ENCODE data around the gene TLCD3B.
"Not testable (repeated sequence)": the region's sequence is repeated elsewhere in the genome, so short reads cannot be mapped to it uniquely, and the experiment has no call there.

TLCD3B gene

GRCh38 chr16:30060836-30061554 lies 29.9 kb upstream of the TLCD3B start:
- DNase-seq (ENCODE audit: low read depth in 3 of 3, low spot score in 1 of 3) = no peak

DNA sequence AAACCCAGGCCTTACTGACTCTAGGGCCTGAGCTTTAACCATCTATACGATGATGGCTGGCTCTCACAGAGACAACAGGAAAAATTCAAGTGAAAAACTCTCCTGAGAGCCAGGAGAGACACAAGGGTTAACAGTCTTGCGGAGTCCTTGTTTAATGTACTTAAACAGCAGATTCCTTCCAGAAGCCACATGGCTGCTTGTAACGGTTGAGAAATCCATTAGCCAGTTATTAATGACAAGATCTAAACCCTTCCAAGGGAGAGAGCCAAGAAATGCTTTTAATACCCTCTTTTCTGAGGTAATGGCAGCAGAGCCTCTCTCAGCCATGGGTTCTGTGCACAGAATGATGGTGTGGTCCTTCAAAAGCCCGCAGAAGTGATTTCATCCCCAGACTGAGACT lies 29.3 kb upstream of the TLCD3B start:
- DNase-seq (ENCODE audit: low read depth in 3 of 3, low spot score in 1 of 3) = no peak

DNA sequence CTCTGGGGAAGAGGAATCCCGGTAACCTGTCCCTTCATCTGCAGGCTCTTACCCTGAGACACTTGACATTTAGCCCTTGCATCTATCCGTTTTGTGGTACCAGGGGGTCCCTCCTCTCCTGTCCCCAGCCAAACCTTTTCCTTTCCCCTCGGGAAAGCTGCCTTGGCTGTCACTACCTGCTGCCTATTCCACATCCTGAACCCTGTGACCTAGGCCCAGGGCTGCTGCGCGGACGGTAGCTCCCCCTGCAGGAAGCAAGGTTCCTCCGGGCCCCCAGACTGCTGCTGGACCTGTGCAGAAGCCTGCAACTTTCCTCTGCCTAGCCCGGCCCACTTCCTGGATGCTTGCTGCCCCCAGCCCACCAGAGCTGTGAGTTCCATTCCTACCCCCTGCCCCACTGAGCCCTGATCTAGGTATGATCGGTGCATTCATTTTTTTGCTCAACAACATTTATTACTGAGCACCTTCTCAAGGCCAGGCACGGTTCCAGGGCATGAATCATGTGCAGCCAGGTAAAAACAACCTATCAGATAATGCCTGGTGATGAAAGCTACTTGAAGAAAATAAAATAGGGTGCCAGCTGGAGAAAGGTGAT lies 24.0 kb upstream of the TLCD3B start:
- peak in 1 of 3 donors; percentile 24 for DNase-seq (ENCODE audit: low read depth in 3 of 3, low spot score in 1 of 3)

DNA sequence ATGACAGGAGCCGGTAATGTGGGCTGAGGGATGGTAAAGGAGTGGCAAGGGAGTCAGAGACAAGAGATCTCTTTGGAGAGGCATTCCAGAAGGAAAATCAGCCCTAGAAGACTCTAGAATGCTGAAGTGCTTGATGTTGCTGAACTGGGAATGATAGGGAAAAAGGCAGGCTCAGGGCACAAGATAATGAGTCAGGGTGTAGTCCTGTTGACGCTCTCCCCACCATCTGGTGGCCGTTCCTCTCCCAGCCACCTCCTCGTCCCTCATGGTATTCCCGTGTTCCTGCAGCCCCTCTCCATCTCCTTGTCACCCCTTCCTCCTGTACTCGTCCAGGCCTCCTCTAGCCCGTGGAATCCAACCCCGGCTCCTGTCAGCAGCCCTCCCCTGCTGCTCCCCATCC lies 23.4 kb upstream of the TLCD3B start:
- no peak for DNase-seq (ENCODE audit: low read depth in 3 of 3, low spot score in 1 of 3)

DNA sequence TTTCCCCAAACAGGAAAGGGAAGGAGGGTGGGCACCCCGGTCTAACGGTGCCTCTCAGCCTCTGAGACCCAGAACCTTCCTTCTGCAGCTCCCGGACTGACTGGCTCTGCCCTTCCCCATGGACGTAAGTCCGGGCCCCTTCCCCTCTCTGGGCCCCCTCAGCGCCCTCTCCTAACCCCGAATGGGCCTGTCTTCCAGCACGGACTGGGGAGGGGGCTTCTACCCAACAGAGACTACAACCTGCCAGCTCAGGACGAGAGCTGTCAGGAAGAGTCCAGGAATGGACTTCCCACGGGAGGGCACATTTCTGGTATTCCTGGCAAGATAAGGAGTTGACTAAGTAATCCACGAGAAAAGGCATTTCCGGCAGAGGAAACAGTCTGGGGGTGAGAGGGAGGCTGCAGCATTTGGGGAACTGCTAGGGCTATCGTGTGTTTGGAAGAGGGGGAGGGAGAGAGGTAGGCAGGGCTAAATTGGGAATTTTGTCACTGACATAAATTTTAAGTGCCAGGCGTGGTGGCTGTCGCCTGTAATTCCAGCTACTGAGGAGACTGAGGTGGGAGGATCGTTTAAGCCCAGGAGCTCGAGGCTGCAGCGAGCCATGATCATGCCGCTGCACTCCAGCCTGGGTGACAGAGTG lies 22.4 kb upstream of the TLCD3B start:
- DNase-seq (ENCODE audit: low read depth in 3 of 3, low spot score in 1 of 3) = no peak

DNA sequence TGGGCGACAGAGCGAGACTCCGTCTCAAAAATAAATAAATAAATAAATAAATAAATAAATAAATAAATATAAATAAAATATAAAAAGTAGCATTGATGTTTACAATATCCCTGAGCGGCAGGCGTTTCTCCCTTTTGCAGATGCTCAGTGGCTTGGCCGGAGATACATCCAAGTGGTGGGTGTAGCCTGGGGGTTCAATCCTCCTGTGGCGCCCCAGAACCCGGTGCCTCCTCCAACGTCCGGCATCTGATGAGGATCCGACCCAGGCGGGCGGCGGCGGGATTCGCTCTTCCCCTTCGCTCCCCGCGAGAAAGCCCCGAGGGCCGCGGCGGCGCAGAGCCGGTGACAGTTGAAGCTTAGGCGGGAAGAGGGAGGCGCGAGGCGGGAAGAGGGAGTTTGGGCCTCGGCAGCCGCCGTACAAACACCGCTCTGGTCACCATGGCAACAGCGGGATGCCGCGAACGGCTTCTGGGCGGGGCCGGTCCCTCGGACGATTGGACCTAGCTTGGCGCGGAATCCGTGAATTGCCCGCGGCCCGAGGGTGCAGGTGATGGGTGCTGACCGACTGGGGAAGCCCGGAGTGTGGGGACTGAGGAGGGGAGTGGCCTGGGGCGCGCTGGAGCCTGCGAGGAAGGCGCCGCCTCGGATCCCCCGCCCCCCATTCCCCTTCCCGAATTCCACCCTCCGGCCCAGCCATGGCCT lies 21.8 kb upstream of the TLCD3B start:
- DNase-seq (ENCODE audit: low read depth in 3 of 3, low spot score in 1 of 3) = peak; percentile 73 to 84 (median 78)

- no peak for DNase-seq (ENCODE audit: low read depth in 3 of 3, low spot score in 1 of 3)
These were observed 20.4 kb upstream of the TLCD3B start for GRCh38 chr16:30051518-30051917.

GRCh38 chr16:30049871-30050270 lies 18.8 kb upstream of the TLCD3B start:
- DNase-seq (ENCODE audit: low read depth in 3 of 3, low spot score in 1 of 3) = no peak

GRCh38 chr16:30046588-30046987 lies 15.5 kb upstream of the TLCD3B start:
- no peak for DNase-seq (ENCODE audit: low read depth in 3 of 3, low spot score in 1 of 3)

GRCh38 chr16:30046178-30046577 lies 15.1 kb upstream of the TLCD3B start:
- DNase-seq (ENCODE audit: low read depth in 3 of 3, low spot score in 1 of 3) = no peak

DNA sequence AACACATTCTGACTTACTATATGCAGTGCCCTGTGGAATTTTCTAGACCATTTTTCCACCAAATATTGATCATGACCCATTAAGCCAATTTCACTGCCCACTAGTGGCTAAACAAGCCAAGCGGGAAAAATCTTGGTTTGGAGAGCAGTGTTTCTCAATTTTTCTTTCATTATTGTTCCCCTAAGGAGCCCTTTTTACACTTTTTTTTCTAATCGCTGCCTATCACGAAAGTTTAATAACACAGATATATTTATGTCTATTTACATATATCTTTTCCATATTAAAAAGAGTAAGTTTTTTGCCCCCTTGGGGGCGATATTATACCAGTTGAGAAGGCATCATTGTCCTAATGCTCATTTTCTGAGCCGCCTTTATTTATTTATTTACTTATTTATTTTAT lies 10.8 kb upstream of the TLCD3B start:
- DNase-seq (ENCODE audit: low read depth in 3 of 3, low spot score in 1 of 3) = no peak

- not testable (repeated sequence) for DNase-seq (ENCODE audit: low read depth in 3 of 3, low spot score in 1 of 3)
These were observed 9.6 kb upstream of the TLCD3B start for GRCh38 chr16:30040690-30041089.

DNA sequence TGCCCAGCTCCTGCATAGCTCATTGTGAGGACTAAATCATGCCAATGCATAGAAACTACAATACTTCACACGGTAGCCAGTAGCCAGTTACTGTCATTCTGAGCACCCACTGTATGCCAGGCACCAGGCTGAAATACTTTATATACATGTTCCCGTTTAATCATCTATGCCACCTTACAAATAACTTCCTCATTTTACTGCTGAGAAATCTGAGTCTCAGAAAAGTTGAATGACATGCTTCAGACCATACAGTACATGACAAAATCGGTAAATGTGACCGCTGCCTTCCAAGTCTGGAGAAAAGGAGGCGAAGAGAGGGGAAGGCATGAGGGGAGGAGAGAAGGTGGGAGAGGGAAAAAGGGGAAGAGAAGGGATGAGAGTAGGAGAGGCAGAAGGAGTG lies 9.2 kb upstream of the TLCD3B start:
- DNase-seq (ENCODE audit: low read depth in 3 of 3, low spot score in 1 of 3) = no peak

GRCh38 chr16:30033270-30033669 lies 2.2 kb upstream of the TLCD3B start:
- DNase-seq (ENCODE audit: low read depth in 3 of 3, low spot score in 1 of 3) = no peak

- DNase-seq (ENCODE audit: low read depth in 3 of 3, low spot score in 1 of 3) = peak; percentile 23 to 37 (median 27)
These were observed 1.2 kb upstream of the TLCD3B start for GRCh38 chr16:30032083-30032819.

DNA sequence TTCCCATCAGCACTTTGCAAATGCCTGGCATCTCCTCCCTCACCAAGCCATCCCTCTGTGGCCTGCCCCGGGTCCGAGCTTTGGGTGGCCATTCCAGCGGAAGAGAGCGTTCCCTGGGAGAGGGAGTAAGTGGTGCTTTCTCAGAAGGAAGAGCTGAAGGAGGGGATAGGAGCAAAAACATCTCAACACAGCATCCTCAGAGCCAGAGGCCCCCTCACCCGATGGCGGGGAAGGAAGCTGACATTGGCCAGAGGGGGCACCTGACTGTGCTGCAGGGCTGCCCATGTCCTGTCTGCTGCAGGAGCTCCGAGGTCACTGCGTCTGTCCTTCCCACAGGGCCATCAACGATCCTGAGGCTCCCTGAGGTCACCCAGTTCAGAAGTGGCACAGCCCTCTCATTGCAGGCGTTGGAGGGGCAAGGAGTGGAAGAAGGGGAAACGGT lies 427 bp upstream of the TLCD3B start:
- no peak for DNase-seq (ENCODE audit: low read depth in 3 of 3, low spot score in 1 of 3)

DNA sequence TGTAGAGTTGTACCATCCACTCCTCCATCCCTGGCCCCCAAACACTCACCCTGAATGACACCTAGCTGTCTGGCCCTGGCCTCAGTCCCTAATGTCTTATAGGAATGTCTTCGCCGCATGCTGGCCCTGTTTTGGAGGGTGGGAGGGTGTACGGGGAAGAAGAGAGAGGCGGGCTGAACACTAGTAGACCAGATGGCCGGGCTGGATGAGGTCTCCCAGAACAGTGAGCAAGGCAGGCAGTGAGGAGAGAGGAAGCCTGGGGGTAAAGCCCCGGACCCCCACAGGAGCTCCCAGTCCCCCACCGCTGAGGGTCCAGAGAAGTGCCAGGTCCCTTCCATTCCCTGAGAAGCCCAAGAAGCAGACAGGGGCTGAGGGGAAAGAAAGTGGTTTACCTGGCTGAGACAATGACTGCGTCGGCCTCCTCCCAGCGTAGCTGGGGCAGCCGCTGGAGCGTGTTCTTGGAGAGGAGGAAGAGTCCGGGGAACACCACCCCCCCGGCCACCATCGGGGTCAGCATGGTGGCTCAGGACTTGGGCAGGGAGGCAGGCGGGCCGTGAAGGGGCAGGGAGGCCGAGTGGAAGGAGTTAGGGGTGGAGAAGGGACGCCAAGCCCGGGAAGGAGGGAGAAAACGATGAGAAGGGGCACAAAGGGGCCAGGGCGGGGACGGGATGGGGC lies 923 bp downstream of the TLCD3B start:
- DNase-seq (ENCODE audit: low read depth in 3 of 3, low spot score in 1 of 3) = no peak

DNA sequence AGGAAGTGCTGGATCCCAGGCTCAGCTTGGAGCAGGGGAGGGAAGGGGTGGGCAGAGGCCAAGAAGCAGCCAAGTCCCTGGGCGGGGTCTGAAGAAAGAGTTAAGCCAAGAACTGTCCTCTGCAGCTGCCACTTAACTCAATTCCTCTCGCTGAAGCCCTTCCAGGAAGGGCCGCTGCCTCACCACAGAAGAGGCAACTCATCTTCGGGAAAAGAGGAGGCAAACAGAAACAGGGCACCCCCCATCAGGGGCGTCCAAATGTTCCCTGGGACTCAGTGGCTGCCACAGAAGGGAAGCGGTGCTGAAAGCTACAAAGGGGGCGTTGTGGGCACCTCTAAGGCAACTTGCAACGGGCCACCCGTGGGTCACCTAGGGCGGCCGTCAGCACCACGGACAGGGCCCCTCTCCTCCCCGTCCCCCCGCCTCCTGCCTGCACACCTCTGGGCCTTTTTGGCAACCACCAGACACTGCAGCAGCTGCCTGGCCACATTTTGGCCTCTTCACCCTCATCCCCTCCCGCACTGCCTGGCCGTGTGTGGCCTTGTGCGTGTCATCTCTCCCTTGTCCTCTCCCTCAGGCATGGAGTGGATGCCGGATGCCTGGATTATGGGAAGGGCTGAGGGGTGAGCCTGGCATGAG lies 2.5 kb downstream of the TLCD3B start:
- DNase-seq (ENCODE audit: low read depth in 3 of 3, low spot score in 1 of 3) = no peak

DNA sequence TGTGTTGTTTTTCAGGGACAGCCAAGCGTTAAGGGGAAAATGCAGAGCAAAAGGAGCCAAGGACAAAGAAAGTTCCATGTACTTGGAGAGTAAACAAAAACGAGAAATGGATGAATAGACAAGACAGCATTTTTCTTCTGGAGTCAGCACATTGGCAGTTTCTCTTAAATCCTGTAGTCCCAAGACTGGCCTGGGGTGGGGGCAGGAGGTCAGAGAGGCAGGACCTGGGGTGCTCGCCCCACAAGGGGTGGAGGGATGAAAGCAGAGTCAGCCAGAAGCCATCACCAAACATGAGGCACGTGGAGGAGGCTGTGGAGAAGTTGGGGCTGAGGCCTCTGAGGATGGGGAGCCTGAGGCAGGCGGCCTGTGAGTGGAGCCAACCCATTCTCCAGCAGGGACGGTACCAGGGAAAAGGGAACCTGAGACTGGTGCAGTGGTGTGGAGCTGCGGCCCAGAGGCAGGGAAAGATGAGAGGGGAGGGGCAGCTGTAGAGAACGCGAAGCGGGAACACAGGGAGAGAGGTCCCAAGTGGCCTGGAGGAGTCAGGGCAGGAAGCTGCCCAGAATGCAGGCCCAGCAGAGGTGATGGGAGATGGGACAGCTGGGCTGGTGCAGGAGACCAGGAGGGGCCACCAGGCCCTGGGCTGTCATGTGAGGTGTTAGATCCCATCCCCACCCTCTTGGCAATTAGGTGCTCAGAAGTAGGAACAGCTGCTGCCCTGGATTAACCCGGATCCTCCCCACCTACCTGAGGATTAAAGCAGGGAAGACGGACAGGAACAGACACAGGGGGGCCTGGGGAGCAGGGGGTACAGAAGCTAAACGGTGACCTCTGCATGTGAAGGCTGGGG lies 3.3 kb downstream of the TLCD3B start:
- DNase-seq (ENCODE audit: low read depth in 3 of 3, low spot score in 1 of 3) = no peak

All from stimulated activated CD4-positive, alpha-beta T cell treated with anti-CD3 and anti-CD28 coated beads, TNF-alpha, amount 100 ng/mL, for 1 hour (primary cell).